HepG2 (cell line): ENCODE results near the gene RASAL3. TPM values are rescaled to one million over a fixed set of nuclear protein-coding genes. Genes with fewer than 3 reads are reported as not detected.
A peak's percentile ranks its signal among the peaks of the same experiment; 100 is the strongest.

ENCODE experiments used
- AKNA ChIP-seq: sonication (generic); formaldehyde crosslinking; IDR thresholded peaks from 2 replicates; pipeline ENCODE4 v1.4.0; 2020; ENCODE audit warnings: missing genetic modification reagents, borderline replicate concordance
- GPBP1L1 ChIP-seq: sonication (generic); formaldehyde crosslinking; IDR thresholded peaks from 2 replicates; pipeline ENCODE4 v1.5.0; 2020; ENCODE audit warnings: mild to moderate bottlenecking, missing genetic modification reagents
- HHEX ChIP-seq: IDR thresholded peaks from 2 replicates; pipeline ENCODE4 v1.6.1; 2016; ENCODE audit warnings: control low read depth
- ZBTB4 ChIP-seq: sonication (generic); formaldehyde crosslinking; IDR thresholded peaks from 2 replicates; pipeline ENCODE4 v1.4.0; 2020; ENCODE audit warnings: missing genetic modification reagents, mild to moderate bottlenecking, borderline replicate concordance
- ZNF230 ChIP-seq: sonication (generic); formaldehyde crosslinking; IDR thresholded peaks from 2 replicates; pipeline ENCODE4 v1.4.0; 2020; ENCODE audit warnings: mild to moderate bottlenecking, missing genetic modification reagents
- ZNF292 ChIP-seq: sonication (generic); formaldehyde crosslinking; IDR thresholded peaks from 2 replicates; pipeline ENCODE4 v1.8.1; 2022; ENCODE audit warnings: mild to moderate bottlenecking, low read depth, missing genetic modification reagents, borderline replicate concordance
- ZNF33A ChIP-seq: sonication (generic); formaldehyde crosslinking; IDR thresholded peaks from 2 replicates; pipeline ENCODE4 v1.5.1; 2020; ENCODE audit warnings: missing genetic modification reagents, mild to moderate bottlenecking, moderate library complexity, borderline replicate concordance
- ZNF552 ChIP-seq: sonication (generic); formaldehyde crosslinking; IDR thresholded peaks from 2 replicates; pipeline ENCODE4 v1.9.0; 2022; ENCODE audit warnings: missing genetic modification reagents, mild to moderate bottlenecking, borderline replicate concordance
- ZNF556 ChIP-seq: sonication (generic); formaldehyde crosslinking; IDR thresholded peaks from 2 replicates; pipeline ENCODE4 v1.4.0; 2020; ENCODE audit warnings: mild to moderate bottlenecking, missing genetic modification reagents, borderline replicate concordance
- ZNF609 ChIP-seq: sonication (generic); formaldehyde crosslinking; IDR thresholded peaks from 2 replicates; pipeline ENCODE4 v1.4.0; 2020; ENCODE audit warnings: mild to moderate bottlenecking, missing genetic modification reagents, borderline replicate concordance
- ZNF749 ChIP-seq: sonication (generic); formaldehyde crosslinking; IDR thresholded peaks from 2 replicates; pipeline ENCODE4 v1.8.0; 2022; ENCODE audit warnings: mild to moderate bottlenecking, missing genetic modification reagents, moderate library complexity, borderline replicate concordance
- ZSCAN20 ChIP-seq: sonication (generic); formaldehyde crosslinking; IDR thresholded peaks from 2 replicates; pipeline ENCODE4 v1.4.0; 2020; ENCODE audit warnings: missing genetic modification reagents, mild to moderate bottlenecking, borderline replicate concordance
- polyA plus RNA-seq, 8 experiments: library from polyadenylated mRNA; depleted of rRNA in 3 of 8; stranded (reverse) in 7 of 8; unstranded in 1 of 8; fragments of >200 nt; fragmentation: Illumina TruSeq in 4 of 8; extraction: Trizol in 4 of 8; gene quantifications; 2 replicates each; pipeline versions ENCODE4 v1.2.1 to v1.2.3, GENCODE V29; 2011 to 2016; ENCODE audit warnings: low read depth in 4 of 8, missing spikeins in 1 of 8, mixed read lengths in 1 of 8; ENCODE audit not compliant: insufficient read depth in 1 of 8
- total RNA-seq, 5 experiments: library from RNA; depleted of rRNA; stranded (reverse); fragments of >200 nt; fragmentation: Illumina TruSeq; extraction: Trizol; gene quantifications; 2 replicates each; pipeline ENCODE4 v1.2.3, GENCODE V29; 2016; ENCODE audit warnings: low read depth in 1 of 5

The RASAL3 gene
- total and polyA plus RNA-seq, 2 of the 13 experiments (the other 11 are each of a cell fraction or from before 2014, with no cell fraction given), result not detected

GRCh38 chr19:15418579-15419412 is 45.5 kb downstream of the RASAL3 start, which contains the start of gene AKAP8L (continued):
- TF ChIP-seq ZBTB4 (peak; percentile 72; the same call in 1 of the 2 replicates), GPBP1L1 (no peak), ZNF609 (CRISPR knock-in tag) (0 out of 2 replicates have a peak, but pooled peaks have one; percentile 12), ZNF556 (CRISPR knock-in tag) (no peak), ZNF230 (CRISPR knock-in tag) (peak; percentile 62; the same call in 1 of the 2 replicates), ZNF33A (CRISPR knock-in tag) (no peak), ZNF292 (CRISPR knock-in tag) (no peak), ZNF552 (CRISPR knock-in tag) (0 out of 2 replicates have a peak, but pooled peaks have one; percentile 47), HHEX (CRISPR knock-in tag) (no peak), AKNA (CRISPR knock-in tag) (peak; percentile 68; the same call in 1 of the 2 replicates), ZSCAN20 (CRISPR knock-in tag) (peak; percentile 68; the same call in 1 of the 2 replicates), ZNF749 (CRISPR knock-in tag) (0 out of 2 replicates have a peak, but pooled peaks have one; percentile 43)
